Activated CD8-positive, alpha-beta memory T cell treated with anti-CD3 and anti-CD28 coated beads, Interleukin-2, amount 50 U/mL, for 1 hour (primary cell): ENCODE results near the gene ESYT2.

Source experiments
- DNase-seq: peaks from one replicate; pipeline ENCODE4 v3.0.0-alpha.2; 2020; ENCODE audit errors: extremely low read depth

The ESYT2 gene

GRCh38 chr7:158745057-158745715 is 84.1 kb downstream of the ESYT2 start:
- DNase-seq, result no peak

- no peak for DNase-seq
These were observed 85.2 kb downstream of the ESYT2 start for GRCh38 chr7:158744070-158744469.

GRCh38 chr7:158743219-158743618 is 86.1 kb downstream of the ESYT2 start:
- no peak for DNase-seq

- no peak for DNase-seq
These were observed 87.1 kb downstream of the ESYT2 start for GRCh38 chr7:158742065-158742821.

GRCh38 chr7:158741294-158741666 is 88.0 kb downstream of the ESYT2 start:
- no peak for DNase-seq

- DNase-seq, result no peak
These were observed 88.5 kb downstream of the ESYT2 start for GRCh38 chr7:158740657-158741293.

- DNase-seq, result no peak
These were observed 89.2 kb downstream of the ESYT2 start for GRCh38 chr7:158740013-158740656.

- no peak for DNase-seq
These were observed 90.5 kb downstream of the ESYT2 start for GRCh38 chr7:158738841-158739240.

GRCh38 chr7:158737064-158737695 is 92.1 kb downstream of the ESYT2 start:
- DNase-seq, result no peak

GRCh38 chr7:158735935-158736334 is 93.4 kb downstream of the ESYT2 start:
- no peak for DNase-seq

GRCh38 chr7:158734861-158735260 is 94.4 kb downstream of the ESYT2 start:
- DNase-seq, result no peak

- DNase-seq, result no peak
These were observed 95.4 kb downstream of the ESYT2 start for GRCh38 chr7:158733775-158734494.

GRCh38 chr7:158733220-158733519 is 96.1 kb downstream of the ESYT2 start:
- no peak for DNase-seq

- no peak for DNase-seq
These were observed 96.7 kb downstream of the ESYT2 start for GRCh38 chr7:158732494-158733219.

GRCh38 chr7:158731761-158732160 is 97.5 kb downstream of the ESYT2 start:
- no peak for DNase-seq

- no peak for DNase-seq
These were observed 98.6 kb downstream of the ESYT2 start for GRCh38 chr7:158730383-158731346.

GRCh38 chr7:158729646-158730382 is 99.5 kb downstream of the ESYT2 start:
- DNase-seq, result no peak

GRCh38 chr7:158728911-158729645 is 100.2 kb downstream of the ESYT2 start:
- no peak for DNase-seq
